Mesothelial cell of epicardium (in vitro differentiated cells): ENCODE measurements around the gene MEA1. TPM values are rescaled to one million over a fixed set of nuclear protein-coding genes. Genes with fewer than 3 reads are reported as not detected.

Source experiments
- DNase-seq, 2 experiments: peaks; one replicate each; pipeline ENCODE4 v3.0.0; 2021; ENCODE audit warnings: low spot score in 2 of 2; ENCODE audit not compliant: unreplicated experiment in 2 of 2
- H3K27ac Mint-ChIP-seq: 2 replicates; pipeline ENCODE4 v1.8.0; 2021; ENCODE audit warnings: mixed read lengths
- H3K27me3 Mint-ChIP-seq: 2 replicates; pipeline ENCODE4 v1.8.0; 2021; ENCODE audit warnings: low read depth, mixed read lengths
- H3K36me3 Mint-ChIP-seq: 2 replicates; pipeline ENCODE4 v1.8.0; 2021; ENCODE audit warnings: mixed read lengths
- H3K4me1 Mint-ChIP-seq: 2 replicates; pipeline ENCODE4 v1.8.0; 2021; ENCODE audit warnings: mixed read lengths
- H3K4me3 Mint-ChIP-seq: 2 replicates; pipeline ENCODE4 v1.8.0; 2021; ENCODE audit warnings: mild to moderate bottlenecking, moderate library complexity, mixed read lengths
- H3K9me3 Mint-ChIP-seq: 2 replicates; pipeline ENCODE4 v1.8.0; 2021; ENCODE audit warnings: mixed read lengths
- total RNA-seq: library from RNA; stranded (reverse); gene quantifications from 3 replicates; pipeline ENCODE4 v1.2.1, GENCODE V29; 2021
- TF ChIP-seq, protein P1 (sequence below): fragments of 200-600 bp; sonication (generic); IDR thresholded peaks from one replicate; pipeline ENCODE4 v1.5.0; 2021; ENCODE audit warnings: antibody characterized with exemption; ENCODE audit not compliant: unreplicated experiment

Gene MEA1
- total RNA-seq, 1 donor from 2014 or later, result 60.1 TPM

GRCh38 chr6:42984001-42984923 is 29.5 kb downstream of the MEA1 start, which contains the start of gene PPP2R5D:
PPP2R5D (plus strand) TSS chr6:42984570; CDS start chr6:42984678, 108 bp downstream.
- peak; percentile 93 to 96 for DNase-seq
- peaks cover 3% of the 10 kb centered on the region for H3K36me3 Mint-ChIP-seq
- peaks cover 34% of the 10 kb centered on the region for H3K4me1 Mint-ChIP-seq
- peak within 1 kb of the TSS; percentile 94 for H3K27ac Mint-ChIP-seq
- TF ChIP-seq, protein P1, sequence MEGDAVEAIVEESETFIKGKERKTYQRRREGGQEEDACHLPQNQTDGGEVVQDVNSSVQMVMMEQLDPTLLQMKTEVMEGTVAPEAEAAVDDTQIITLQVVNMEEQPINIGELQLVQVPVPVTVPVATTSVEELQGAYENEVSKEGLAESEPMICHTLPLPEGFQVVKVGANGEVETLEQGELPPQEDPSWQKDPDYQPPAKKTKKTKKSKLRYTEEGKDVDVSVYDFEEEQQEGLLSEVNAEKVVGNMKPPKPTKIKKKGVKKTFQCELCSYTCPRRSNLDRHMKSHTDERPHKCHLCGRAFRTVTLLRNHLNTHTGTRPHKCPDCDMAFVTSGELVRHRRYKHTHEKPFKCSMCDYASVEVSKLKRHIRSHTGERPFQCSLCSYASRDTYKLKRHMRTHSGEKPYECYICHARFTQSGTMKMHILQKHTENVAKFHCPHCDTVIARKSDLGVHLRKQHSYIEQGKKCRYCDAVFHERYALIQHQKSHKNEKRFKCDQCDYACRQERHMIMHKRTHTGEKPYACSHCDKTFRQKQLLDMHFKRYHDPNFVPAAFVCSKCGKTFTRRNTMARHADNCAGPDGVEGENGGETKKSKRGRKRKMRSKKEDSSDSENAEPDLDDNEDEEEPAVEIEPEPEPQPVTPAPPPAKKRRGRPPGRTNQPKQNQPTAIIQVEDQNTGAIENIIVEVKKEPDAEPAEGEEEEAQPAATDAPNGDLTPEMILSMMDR, result no peak
- H3K4me3 Mint-ChIP-seq, result peak within 1 kb of the TSS; percentile 84
- H3K27me3 Mint-ChIP-seq, result no peaks in the 10 kb centered on the region
- H3K9me3 Mint-ChIP-seq, result no peaks in the 10 kb centered on the region

GRCh38 chr6:42981836-42982235 is 31.9 kb downstream of the MEA1 start:
- H3K36me3 Mint-ChIP-seq, result peaks cover 1% of the 10 kb centered on the region
- TF ChIP-seq, protein P1, result no peak
- H3K4me1 Mint-ChIP-seq, result peaks cover 40% of the 10 kb centered on the region
- no peaks in the 10 kb centered on the region for H3K27me3 Mint-ChIP-seq
- H3K9me3 Mint-ChIP-seq, result no peaks in the 10 kb centered on the region
- no peak for DNase-seq
- H3K4me3 Mint-ChIP-seq, result no peak overlapping the region
- H3K27ac Mint-ChIP-seq, result no peak overlapping the region

GRCh38 chr6:42979523-42980177 is 34.1 kb downstream of the MEA1 start:
- peaks cover 27% of the 10 kb centered on the region for H3K4me1 Mint-ChIP-seq
- peak overlapping the region; percentile 95 for H3K27ac Mint-ChIP-seq
- peaks cover 2% of the 10 kb centered on the region for H3K36me3 Mint-ChIP-seq
- no peaks in the 10 kb centered on the region for H3K27me3 Mint-ChIP-seq
- H3K4me3 Mint-ChIP-seq, result peak overlapping the region; percentile 85
- TF ChIP-seq, protein P1, result no peak
- H3K9me3 Mint-ChIP-seq, result no peaks in the 10 kb centered on the region
- no peak for DNase-seq

DNA sequence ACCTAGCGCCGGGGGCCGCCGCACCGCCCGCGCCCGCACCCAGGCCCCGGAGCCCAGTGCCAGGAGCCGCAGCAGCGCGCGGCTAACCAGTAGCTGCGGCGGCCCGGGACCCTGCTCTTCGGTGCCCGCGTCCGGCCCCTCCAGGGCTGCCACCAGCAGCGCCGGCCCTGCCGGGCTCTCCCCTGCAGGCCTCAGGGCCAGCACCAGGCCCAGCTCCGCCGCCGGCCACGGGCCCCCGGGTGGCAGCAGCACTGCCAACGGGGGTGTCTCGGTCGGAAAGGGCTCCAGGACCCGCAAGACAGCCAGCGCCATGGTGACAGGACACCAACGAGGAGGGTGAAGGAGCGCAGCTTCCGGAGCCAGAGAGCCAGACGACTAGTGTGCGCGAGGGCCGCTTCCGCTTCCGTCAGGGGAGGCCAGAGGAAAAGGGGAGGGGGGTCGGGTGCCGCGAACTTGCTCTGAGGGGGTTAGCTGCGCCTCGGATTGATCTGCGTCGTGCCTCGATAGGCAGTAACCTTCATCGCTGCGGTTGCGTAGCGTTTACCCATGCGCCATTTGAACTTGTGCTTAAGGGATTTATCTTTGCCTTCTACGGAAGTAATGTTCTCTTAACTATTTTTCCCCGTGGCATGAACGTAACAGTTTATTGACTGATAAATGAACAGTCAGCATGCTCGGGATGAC is 34.8 kb downstream of the MEA1 start, which contains the start of gene PEX6:
Gene PEX6, minus strand, starts transcription at position 343 of the 684 bp plus-strand sequence. Its CDS starts 31 bp downstream, at position 312.
- peak; percentile 79 to 88 for DNase-seq

DNA sequence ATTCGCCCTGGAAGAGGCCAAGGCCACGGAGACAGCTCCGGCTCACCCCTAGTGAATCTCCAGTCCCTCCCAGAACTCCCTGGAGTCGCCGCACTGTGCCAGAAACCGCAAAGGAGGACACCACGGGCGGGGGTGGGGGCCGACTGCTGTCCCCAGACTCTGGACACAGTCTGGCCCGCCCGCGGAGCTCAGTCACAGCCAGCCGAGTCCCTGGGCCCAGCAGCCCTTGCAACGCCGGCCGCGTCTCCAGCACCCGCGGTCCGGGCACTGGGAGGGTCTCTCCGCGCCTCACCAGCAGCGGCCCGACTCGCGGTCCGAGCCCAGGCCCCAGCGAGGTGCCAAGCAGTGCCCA is 35.3 kb downstream of the MEA1 start:
- H3K36me3 Mint-ChIP-seq, result peaks cover 5% of the 10 kb centered on the region
- H3K27ac Mint-ChIP-seq, result peak overlapping the region; percentile 88
- H3K4me3 Mint-ChIP-seq, result peak overlapping the region; percentile 80
- peak in 1 of 2 experiments; percentile 58 for DNase-seq
- no peaks in the 10 kb centered on the region for H3K9me3 Mint-ChIP-seq
- peaks cover 21% of the 10 kb centered on the region for H3K4me1 Mint-ChIP-seq
- no peaks in the 10 kb centered on the region for H3K27me3 Mint-ChIP-seq
- TF ChIP-seq, protein P1, result no peak

More for the DNA sequence above, 34.8 kb downstream of the MEA1 start, which contains the start of gene PEX6:
- Mint-ChIP-seq H3K9me3 (no peaks in the 10 kb centered on the region), H3K27ac (peak within 1 kb of the TSS; percentile 95), H3K27me3 (no peaks in the 10 kb centered on the region), H3K4me3 (peak within 1 kb of the TSS; percentile 85), H3K36me3 (peaks cover 2% of the 10 kb centered on the region), H3K4me1 (peaks cover 25% of the 10 kb centered on the region)
- TF ChIP-seq, protein P1, result no peak
